NCI-H1436 treated with DMSO at 0.1 percent for 48 hours (cell line): ENCODE data around the gene TACSTD2.
"Not testable (repeated sequence)": the region's sequence is repeated elsewhere in the genome, so short reads cannot be mapped to it uniquely, and the experiment has no call there.

ENCODE experiments used
- DNase-seq: peaks from one replicate; lab custom pipeline; 2025; lab: John Stamatoyannopoulos, UW

Gene TACSTD2

DNA sequence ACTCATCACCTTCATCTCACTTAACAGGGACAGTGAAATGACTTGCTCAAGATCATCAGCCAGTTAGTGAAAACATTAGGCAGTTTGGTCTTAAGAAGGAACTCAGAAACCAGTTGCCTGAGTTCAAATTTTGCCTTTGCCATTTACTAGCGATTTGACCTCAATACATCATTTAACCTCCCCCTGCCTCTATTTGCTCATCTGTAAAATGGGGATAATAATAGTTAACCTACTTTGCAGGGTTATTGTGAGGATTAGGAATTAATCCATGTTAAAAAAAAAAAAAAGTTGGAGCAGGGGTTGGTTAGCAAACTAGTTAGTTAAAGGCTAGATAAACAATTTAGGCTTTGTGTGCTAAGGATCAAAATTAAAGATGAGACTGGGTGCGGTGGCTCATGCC, 10.6 kb upstream of the TACSTD2 start:
- DNase-seq: no peak

GRCh38 chr1:58586271-58586670, 9.2 kb upstream of the TACSTD2 start:
- DNase-seq: no peak

DNA sequence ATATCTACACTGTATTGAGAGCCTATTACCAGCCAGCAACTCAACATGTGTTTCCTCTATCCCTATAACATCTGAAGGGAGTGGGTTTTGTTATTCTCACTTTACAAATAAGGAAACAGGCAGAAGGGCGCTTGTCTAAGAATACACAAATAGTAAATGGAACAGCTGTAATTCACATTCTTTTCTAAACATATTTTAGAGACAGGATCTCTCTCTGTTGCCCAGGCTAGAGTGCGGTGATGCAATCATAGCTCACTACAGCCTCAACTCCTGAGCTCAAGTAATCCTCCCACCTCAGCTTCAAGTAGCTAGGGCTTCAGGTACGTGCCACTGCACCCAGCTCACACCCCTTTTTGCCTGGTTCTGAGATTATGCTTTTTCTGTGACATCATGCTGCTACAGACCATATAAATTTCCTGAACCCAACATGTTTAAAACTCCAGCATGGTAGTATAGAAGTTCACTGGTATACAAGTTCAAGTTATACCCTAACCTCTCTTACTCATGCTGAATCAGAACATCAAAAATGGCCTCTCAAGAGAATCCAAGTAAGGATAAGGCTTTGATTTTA, 8.6 kb upstream of the TACSTD2 start:
- no peak for DNase-seq

- DNase-seq: no peak
Measured at GRCh38 chr1:58585166-58585565, 8.1 kb upstream of the TACSTD2 start.

- DNase-seq: no peak
Measured at GRCh38 chr1:58584082-58584895, 7.2 kb upstream of the TACSTD2 start.

DNA sequence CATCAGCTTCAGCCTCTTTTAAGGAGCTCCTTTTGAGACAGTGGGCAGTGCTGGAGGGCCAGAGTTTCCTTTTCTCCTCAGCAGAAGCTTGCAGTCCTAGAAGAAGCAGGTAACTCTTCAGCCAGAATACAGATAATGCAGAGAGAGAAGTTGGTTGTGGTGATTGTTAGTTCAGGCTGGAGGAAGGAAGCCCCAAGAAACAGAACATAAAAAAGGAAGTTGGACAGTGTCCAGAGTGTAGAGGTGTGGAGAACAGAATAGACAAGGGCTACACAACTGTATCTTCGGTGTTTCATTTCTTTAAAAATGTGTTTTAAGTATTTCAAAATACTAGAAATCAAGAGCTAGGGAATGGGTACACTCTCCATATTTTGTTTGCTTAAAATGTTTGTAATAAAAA, 6.4 kb upstream of the TACSTD2 start:
- no peak for DNase-seq

DNA sequence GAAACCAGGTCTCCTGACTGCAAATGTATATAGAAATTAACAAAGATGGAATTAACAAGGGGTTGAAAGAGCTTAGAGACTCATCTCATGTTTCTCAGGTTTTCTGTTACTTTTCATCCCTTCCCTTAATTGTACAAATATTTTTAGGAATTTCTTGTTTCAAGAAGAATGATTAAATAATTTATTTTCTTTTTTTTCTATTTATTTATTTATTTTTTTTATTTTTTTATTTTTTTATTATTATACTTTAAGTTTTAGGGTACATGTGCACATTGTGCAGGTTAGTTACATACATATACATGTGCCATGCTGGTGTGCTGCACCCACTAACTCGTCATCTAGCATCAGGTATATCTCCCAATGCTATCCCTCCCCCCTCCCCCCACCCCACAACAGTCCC, 5.1 kb upstream of the TACSTD2 start:
- DNase-seq: not testable (repeated sequence)

DNA sequence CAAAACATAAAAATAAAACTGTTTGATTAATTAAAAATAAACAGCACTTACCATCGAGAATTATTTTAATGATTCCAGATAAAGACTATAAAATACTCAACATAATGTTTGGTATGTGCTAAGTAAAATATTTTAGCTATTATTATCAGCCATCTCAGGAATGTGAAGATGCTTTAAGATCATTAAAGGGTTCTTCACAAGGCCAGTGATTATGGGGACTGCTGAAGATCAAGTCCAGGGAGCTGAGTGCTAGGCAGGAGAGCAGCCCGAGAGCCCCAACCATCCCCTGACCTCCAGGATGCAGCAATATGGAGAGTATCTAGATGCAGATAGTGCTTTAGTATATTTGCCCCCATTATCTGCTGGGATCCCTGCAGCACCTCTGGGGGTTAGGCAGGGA, 4.6 kb upstream of the TACSTD2 start:
- DNase-seq: no peak

GRCh38 chr1:58580186-58580585, 3.1 kb upstream of the TACSTD2 start:
- no peak for DNase-seq

DNA sequence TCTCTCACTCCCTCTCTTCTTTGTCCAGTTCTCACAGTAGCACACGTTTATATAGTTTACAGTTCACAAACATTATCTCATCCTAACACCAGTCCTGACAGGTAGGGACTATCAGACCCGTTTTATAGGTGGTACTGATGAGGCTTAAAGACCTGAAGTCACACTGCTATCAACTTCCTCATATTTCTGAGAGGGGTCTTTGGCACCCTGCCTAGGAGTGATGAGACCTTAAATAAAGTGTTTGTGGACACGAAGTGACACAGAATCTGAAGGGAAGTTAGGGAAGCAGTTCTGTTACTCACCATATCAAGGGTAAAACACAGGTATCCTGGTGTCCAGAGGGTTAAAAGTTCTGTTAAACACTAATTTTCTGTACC, 590 bp upstream of the TACSTD2 start:
- DNase-seq: no peak

GRCh38 chr1:58576325-58576726, 726 bp downstream of the TACSTD2 start:
- DNase-seq: no peak

DNA sequence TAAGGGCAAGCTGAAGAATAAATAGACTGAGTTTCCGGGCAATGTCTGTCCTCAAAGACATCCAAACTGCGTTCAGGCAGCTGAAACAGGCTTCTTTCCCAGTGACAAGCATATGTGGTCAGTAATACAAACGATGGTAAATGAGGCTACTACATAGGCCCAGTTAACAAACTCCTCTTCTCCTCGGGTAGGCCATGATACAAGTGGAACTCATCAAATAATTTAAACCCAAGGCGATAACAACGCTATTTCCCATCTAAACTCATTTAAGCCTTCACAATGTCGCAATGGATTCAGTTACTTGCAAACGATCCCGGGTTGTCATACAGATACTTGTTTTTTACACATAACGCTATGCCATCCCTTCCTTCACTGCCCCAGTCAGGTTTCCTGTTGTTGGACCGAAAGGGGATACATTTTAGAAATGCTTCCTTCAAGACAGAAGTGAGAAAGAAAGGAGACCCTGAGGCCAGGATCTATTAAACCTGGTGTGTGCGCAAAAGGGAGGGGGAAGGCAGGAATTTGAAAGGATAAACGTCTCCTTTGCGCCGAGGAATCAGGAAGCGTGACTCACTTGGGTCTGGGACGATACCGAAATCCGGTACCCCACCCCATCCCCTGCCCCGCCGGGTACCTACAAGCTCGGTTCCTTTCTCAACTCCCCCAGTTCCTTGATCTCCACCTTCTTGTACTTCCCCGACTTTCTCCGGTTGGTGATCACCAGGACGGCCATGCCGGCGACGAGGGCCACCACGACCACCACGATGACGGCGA, 1.3 kb downstream of the TACSTD2 start:
- DNase-seq: no peak

- DNase-seq: no peak
Measured at GRCh38 chr1:58574816-58575215, 2.2 kb downstream of the TACSTD2 start.

GRCh38 chr1:58573705-58574591, 3.1 kb downstream of the TACSTD2 start:
- DNase-seq: no peak

DNA sequence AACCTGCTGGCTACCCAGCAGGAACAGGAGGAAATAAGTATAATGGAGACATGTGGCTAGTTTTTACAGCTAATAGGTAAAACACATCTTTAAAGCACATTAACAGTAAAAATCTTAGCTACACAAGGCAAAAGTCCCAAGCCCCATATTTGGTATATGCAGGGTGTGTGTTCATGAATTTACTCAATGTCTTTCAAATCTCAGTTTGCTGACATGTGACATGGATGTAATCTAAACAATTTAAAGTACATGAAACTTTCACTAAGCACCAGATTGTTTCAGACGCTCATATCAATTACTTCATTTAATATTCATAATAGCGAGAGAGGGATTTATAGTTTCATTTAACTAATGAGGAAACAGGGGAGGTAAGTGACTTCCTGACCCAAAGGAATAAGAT, 3.9 kb downstream of the TACSTD2 start:
- DNase-seq: no peak

GRCh38 chr1:58572690-58573089, 4.4 kb downstream of the TACSTD2 start:
- DNase-seq: no peak

- DNase-seq: no peak
Measured at GRCh38 chr1:58571616-58572015, 5.4 kb downstream of the TACSTD2 start.

- no peak for DNase-seq
Measured at GRCh38 chr1:58570817-58571216, 6.2 kb downstream of the TACSTD2 start.

DNA sequence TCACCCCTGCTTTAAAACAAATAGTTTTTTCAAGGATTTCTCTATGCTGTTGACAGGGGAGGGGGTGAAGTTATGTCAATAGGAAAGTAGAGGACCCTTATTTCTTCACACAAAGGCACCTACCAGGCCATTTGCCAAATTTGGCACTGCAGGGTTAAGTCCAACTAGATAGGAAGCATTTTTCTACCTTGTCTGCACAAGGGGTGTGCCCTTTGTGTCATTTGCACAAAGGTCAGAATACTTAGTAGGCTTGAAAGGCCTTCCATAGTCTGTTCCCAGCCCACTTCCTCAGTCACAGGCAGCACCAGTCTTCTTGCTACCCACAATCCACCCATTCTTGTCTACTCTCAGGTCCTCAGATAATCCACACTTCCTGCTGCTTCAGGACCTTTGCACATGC, 7.0 kb downstream of the TACSTD2 start:
- DNase-seq: no peak

DNA sequence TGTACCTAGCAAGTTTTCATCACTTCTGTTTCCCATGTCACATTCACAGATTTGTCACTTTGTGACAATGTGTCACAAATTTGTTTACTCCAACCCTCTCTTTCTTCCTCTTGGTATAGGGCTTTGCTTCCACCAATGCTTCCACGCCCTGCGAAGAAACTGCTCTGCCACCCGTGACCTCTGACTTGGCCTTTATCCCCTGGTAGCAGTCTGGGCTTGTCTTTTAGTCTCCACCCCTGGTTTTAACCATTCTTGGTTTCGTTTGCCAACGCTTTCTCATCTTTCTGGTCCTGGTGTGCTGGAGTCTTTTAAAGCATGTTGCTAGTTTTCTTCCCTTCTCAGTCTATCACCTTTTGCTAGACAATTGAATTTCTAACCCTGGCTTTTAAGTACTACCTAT, 8.1 kb downstream of the TACSTD2 start:
- no peak for DNase-seq

DNA sequence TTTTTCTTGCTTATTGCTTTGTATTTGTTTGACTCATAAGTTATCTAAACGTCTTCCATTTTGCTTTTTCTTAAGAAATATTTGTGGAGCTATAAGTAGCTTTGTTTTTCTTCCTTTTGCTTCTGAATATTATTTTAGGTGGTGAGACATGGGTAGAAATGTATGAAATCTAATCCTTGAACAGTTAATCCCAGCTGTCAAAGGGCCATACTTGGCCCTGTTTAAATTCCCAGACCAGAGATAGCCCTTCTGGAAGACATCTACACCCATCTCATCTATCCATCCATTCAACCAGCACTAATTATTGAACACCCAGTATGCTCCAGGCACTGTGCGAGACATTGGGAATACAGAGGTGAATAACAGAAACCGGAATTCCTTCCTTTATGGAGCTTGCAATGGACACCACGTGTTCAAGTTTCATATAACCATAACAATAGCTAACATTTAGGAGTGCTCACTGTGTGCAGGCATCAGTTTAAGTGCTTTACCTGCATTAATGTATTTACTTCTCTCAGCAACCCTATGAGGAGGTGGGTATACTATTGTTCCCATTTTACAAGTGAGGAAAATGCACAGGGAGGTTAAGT, 8.7 kb downstream of the TACSTD2 start:
- no peak for DNase-seq

- DNase-seq: no peak
Measured at GRCh38 chr1:58566339-58566738, 10.7 kb downstream of the TACSTD2 start.
